B cell (primary cell): ENCODE data around the gene FKRP. TPM values are rescaled to one million over a fixed set of nuclear protein-coding genes. Genes with fewer than 3 reads are reported as not detected.

Experiments
- ATAC-seq: fragments of 200-7000 bp; cut with Tn5 transposase; one replicate; pipeline ENCODE4 v1.10.0; 2021; ENCODE audit warnings: low read depth, mild to moderate bottlenecking, moderate number of reproducible peaks, moderate library complexity
- CTCF ChIA-PET: fragments of 350-600 bp; sonication (Branson Sonifier 250); formaldehyde crosslinking; loops from one replicate; lab custom pipeline; 2021; ENCODE audit warnings: antibody characterized with exemption, inconsistent platforms; lab: Charles Lee
- POLR2A ChIA-PET: fragments of 350-600 bp; sonication (Branson Sonifier 250); formaldehyde crosslinking; loops from one replicate; lab custom pipeline; 2021; ENCODE audit warnings: antibody characterized with exemption; lab: Charles Lee
- DNase-seq: peaks from one replicate; pipeline ENCODE4 v3.0.0; 2013
- H2AFZ ChIP-seq: 2 replicates; pipeline ENCODE4 v1.6.1; 2012; ENCODE audit warnings: mild to moderate bottlenecking, low read depth, low read length; ENCODE audit not compliant: insufficient read depth, poor library complexity, severe bottlenecking
- H3K27ac ChIP-seq, 2 donors: 1 replicate in 1 of 2; 2 replicates in 1 of 2; pipeline ENCODE4 v1.5.1; 2012 to 2013; ENCODE audit warnings: low read length in 2 of 2, mild to moderate bottlenecking in 2 of 2, moderate library complexity in 1 of 2
- H3K27me3 ChIP-seq, 4 experiments: fragments of 200-600 bp in 1 of 4; sonication (generic) in 1 of 4; replicated peaks in 1 of 4; 1 replicate in 2 of 4; 2 replicates in 2 of 4; pipeline versions ENCODE4 v1.6.1 to v1.7.0; 2013 to 2016; ENCODE audit warnings: low read length in 3 of 4, mild to moderate bottlenecking in 2 of 4, mixed read lengths in 1 of 4, moderate library complexity in 1 of 4; ENCODE audit not compliant: insufficient read depth in 4 of 4, control insufficient read depth in 3 of 4; ENCODE audit errors: control extremely low read depth in 1 of 4
- H3K36me3 ChIP-seq, 2 experiments: replicated peaks in 1 of 2; 1 replicate in 1 of 2; 2 replicates in 1 of 2; pipeline versions ENCODE4 v1.6.1 to v1.7.1; 2013; ENCODE audit warnings: low read length in 1 of 2; ENCODE audit not compliant: insufficient read depth in 2 of 2, control insufficient read depth in 1 of 2; ENCODE audit errors: control extremely low read depth in 1 of 2, extremely low read depth in 1 of 2
- H3K4me1 ChIP-seq, 2 donors: fragments of 200-600 bp in 1 of 2; sonication (generic) in 1 of 2; 1 replicate in 1 of 2; 2 replicates in 1 of 2; pipeline versions ENCODE4 v1.5.1 to v1.6.1; 2013 to 2017; ENCODE audit warnings: low read length in 2 of 2; ENCODE audit not compliant: control insufficient read depth in 2 of 2, insufficient read depth in 2 of 2
- H3K4me2 ChIP-seq: replicated peaks from 2 replicates; pipeline ENCODE3; 2012; ENCODE audit warnings: mild to moderate bottlenecking, low read depth, low read length; ENCODE audit not compliant: poor library complexity, severe bottlenecking
- H3K4me3 ChIP-seq, 5 experiments: fragments of 200-600 bp in 1 of 5; sonication (generic) in 1 of 5; 1 replicate in 3 of 5; 2 replicates in 2 of 5; pipeline versions ENCODE4 v1.5.1 to v1.7.0; 2011 to 2016; ENCODE audit warnings: low read length in 4 of 5, mild to moderate bottlenecking in 4 of 5, low read depth in 2 of 5, control low read depth in 1 of 5, moderate library complexity in 1 of 5; ENCODE audit not compliant: insufficient read depth in 1 of 5; ENCODE audit errors: control extremely low read depth in 1 of 5, extremely low read depth in 1 of 5
- H3K79me2 ChIP-seq: fragments of 200-600 bp; sonication (generic); one replicate; pipeline ENCODE4 v1.6.0; 2016; ENCODE audit warnings: low read length; ENCODE audit not compliant: control insufficient read depth, insufficient read depth
- H3K9ac ChIP-seq: fragments of 200-600 bp; sonication (generic); 2 replicates; pipeline ENCODE4 v1.6.1; 2017; ENCODE audit warnings: mild to moderate bottlenecking, low read length, moderate library complexity
- H3K9me3 ChIP-seq, 3 donors: one replicate each; pipeline versions ENCODE4 v1.6.1 to v1.7.1; 2013; ENCODE audit warnings: low read length in 2 of 3; ENCODE audit not compliant: control insufficient read depth in 2 of 3, insufficient read depth in 1 of 3; ENCODE audit errors: control extremely low read depth in 1 of 3
- H4K20me1 ChIP-seq: 2 replicates; pipeline ENCODE4 v1.6.0; 2012; ENCODE audit warnings: mild to moderate bottlenecking, low read length; ENCODE audit not compliant: insufficient read depth, control insufficient read depth, poor library complexity, severe bottlenecking
- H3K27ac Mint-ChIP-seq: one replicate; pipeline ENCODE4 v1.8.0; 2021; ENCODE audit warnings: mixed read lengths
- H3K27me3 Mint-ChIP-seq: one replicate; pipeline ENCODE4 v1.8.0; 2021; ENCODE audit warnings: mixed read lengths
- H3K4me1 Mint-ChIP-seq: one replicate; pipeline ENCODE4 v1.8.0; 2021; ENCODE audit warnings: mixed read lengths
- H3K4me3 Mint-ChIP-seq: one replicate; pipeline ENCODE4 v1.8.0; 2021; ENCODE audit warnings: mixed read lengths
- H3K9me3 Mint-ChIP-seq: one replicate; pipeline ENCODE4 v1.8.0; 2022; ENCODE audit warnings: mixed read lengths; ENCODE audit not compliant: insufficient read depth
- EZH2 ChIP-seq: IDR thresholded peaks from 2 replicates; pipeline ENCODE4 v1.6.1; 2012; ENCODE audit warnings: borderline replicate concordance, low read depth, mild to moderate bottlenecking, moderate library complexity, low read length; ENCODE audit not compliant: insufficient read depth, poor library complexity, severe bottlenecking
- WGBS: methylation state at CpG from one replicate; pipeline ENCODE4 v1.1.5; 2013; ENCODE audit warnings: missing lambda C conversion rate; ENCODE audit not compliant: insufficient coverage; 5-methylcytosine and 5-hydroxymethylcytosine counted together
- intact Hi-C: fragments of 100-400 bp; cut with micrococcal nuclease; formaldehyde crosslinking; loops from one replicate; pipeline ENCODE4 v1.10.0; 2022
- polyA plus RNA-seq: library from polyadenylated mRNA; depleted of rRNA; stranded (reverse); fragments of >200 nt; gene quantifications from 2 replicates; pipeline ENCODE4 v1.2.3, GENCODE V29; 2012
- total RNA-seq, 2 donors: library from RNA; stranded (reverse); fragments of 120-200 nt in 1 of 2; gene quantifications; 1 replicate in 1 of 2; 2 replicates in 1 of 2; pipeline versions ENCODE4 v1.2.3 to v1.2.4, GENCODE V29; 2013 to 2022
- TF ChIP-seq, protein P1 (sequence below): fragments of 200-600 bp; IDR thresholded peaks from one replicate; pipeline ENCODE4 v1.8.0; 2022; ENCODE audit warnings: antibody characterized with exemption, mild to moderate bottlenecking

Gene FKRP
- total and polyA plus RNA-seq, 2 donors (not counting 1 experiment from before 2014, with no cell fraction given), result 30.2 to 38.8 TPM

DNA sequence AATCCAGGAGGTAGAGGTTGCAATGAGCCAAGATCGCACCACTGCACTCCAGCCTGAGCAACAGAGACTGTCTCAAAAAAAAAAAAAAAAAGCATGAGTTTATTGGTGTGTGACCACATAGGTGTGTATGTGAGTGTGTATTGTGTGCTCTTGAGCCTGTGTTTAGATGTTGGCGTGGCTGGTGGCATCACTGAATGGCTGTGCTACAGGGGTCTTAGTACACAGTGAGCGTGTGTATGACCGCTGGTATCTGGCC lies 40.1 kb downstream of the FKRP start:
- H3K9ac ChIP-seq, result peak overlapping the region; percentile 94
- intact Hi-C loops, result loop anchor here (1.0 to 5.0 kb wide), 7 partner anchors 38 to 486 kb away; partner anchors contain the start of genes AP2S1, FKRP, INAFM1 and STRN4
- TF ChIP-seq EZH2, result no peak
- TF ChIP-seq, protein P1, sequence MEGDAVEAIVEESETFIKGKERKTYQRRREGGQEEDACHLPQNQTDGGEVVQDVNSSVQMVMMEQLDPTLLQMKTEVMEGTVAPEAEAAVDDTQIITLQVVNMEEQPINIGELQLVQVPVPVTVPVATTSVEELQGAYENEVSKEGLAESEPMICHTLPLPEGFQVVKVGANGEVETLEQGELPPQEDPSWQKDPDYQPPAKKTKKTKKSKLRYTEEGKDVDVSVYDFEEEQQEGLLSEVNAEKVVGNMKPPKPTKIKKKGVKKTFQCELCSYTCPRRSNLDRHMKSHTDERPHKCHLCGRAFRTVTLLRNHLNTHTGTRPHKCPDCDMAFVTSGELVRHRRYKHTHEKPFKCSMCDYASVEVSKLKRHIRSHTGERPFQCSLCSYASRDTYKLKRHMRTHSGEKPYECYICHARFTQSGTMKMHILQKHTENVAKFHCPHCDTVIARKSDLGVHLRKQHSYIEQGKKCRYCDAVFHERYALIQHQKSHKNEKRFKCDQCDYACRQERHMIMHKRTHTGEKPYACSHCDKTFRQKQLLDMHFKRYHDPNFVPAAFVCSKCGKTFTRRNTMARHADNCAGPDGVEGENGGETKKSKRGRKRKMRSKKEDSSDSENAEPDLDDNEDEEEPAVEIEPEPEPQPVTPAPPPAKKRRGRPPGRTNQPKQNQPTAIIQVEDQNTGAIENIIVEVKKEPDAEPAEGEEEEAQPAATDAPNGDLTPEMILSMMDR, result no peak
- Mint-ChIP-seq H3K4me1 (peaks cover 53% of the 10 kb centered on the region), H3K27ac (peak overlapping the region; percentile 98), H3K9me3 (no peaks in the 10 kb centered on the region), H3K4me3 (peak overlapping the region; percentile 93), H3K27me3 (no peaks in the 10 kb centered on the region)
- H3K36me3 ChIP-seq, result peaks cover 0 to 22% of the 10 kb centered on the region in 2 experiments
- peaks cover 60% of the 10 kb centered on the region for H3K79me2 ChIP-seq
- ATAC-seq (peak; percentile 1), DNase-seq (no peak)
- no peaks in the 10 kb centered on the region for H3K9me3 ChIP-seq
- no peaks in the 10 kb centered on the region for H3K27me3 ChIP-seq
- H3K27ac ChIP-seq, result peak overlapping the region; percentile 47 to 58
- ChIA-PET POLR2A (interaction anchor here (0.6 to 5.7 kb wide), 4 partner anchors 18 to 698 kb away, joined by 3 to 94 read pairs (median 8); partner anchors contain the start of gene KPTN), CTCF (interaction anchor here (1.0 to 4.5 kb wide), 8 partner anchors 9 to 55 kb away, joined by 3 to 27 read pairs (median 6); no protein-coding TSS in a partner anchor)
- H3K4me2 ChIP-seq, result peak overlapping the region; percentile 98
- peaks cover 32 to 51% of the 10 kb centered on the region in 2 donors for H3K4me1 ChIP-seq
- H4K20me1 ChIP-seq, result peaks cover 22% of the 10 kb centered on the region
- peak overlapping the region; percentile 79 for H2AFZ ChIP-seq
- 73% methylated on average over 4 of the region's 4 CpGs for WGBS
- H3K4me3 ChIP-seq, result peak overlapping the region; percentile 7 to 95 (median 75)
